GM21723 (cell line): ENCODE measurements around the gene SIPA1L3.
"Not testable (repeated sequence)": the region's sequence is repeated elsewhere in the genome, so short reads cannot be mapped to it uniquely, and the experiment has no call there.

Source experiments
- ATAC-seq: cut with Tn5 transposase; IDR thresholded peaks from one replicate; pipeline ENCODE4 v1.9.1; 2021; ENCODE audit warnings: mild to moderate bottlenecking, moderate library complexity; ENCODE audit not compliant: unreplicated experiment

The SIPA1L3 gene

GRCh38 chr19:38061294-38061693 lies 154.3 kb downstream of the SIPA1L3 start:
- no peak for ATAC-seq

- ATAC-seq: no peak
Measured at GRCh38 chr19:38062959-38063761, 156.2 kb downstream of the SIPA1L3 start.

- no peak for ATAC-seq
Measured at GRCh38 chr19:38063928-38064327, 156.9 kb downstream of the SIPA1L3 start.

- no peak for ATAC-seq
Measured at GRCh38 chr19:38064661-38065425, 157.8 kb downstream of the SIPA1L3 start.

DNA sequence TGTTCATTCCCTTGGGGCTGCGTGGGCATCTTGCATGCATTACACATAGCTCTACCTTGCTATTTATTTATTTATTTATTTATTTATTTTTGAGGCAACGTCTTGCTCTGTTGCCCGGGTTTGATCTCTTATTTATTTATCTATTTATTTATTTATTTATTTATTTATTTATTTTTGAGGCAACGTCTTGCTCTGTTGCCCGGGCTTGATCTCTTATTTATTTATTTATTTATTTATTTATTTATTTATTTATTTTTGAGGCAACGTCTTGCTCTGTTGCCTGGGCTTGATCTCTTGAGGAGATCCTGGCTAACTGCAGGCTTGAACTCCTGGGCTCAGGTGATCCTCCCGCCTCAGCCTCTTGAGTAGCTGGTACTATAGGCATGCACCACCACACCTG lies 158.8 kb downstream of the SIPA1L3 start:
- ATAC-seq: not testable (repeated sequence)

- no peak for ATAC-seq
Measured at GRCh38 chr19:38068826-38069225, 161.8 kb downstream of the SIPA1L3 start.

DNA sequence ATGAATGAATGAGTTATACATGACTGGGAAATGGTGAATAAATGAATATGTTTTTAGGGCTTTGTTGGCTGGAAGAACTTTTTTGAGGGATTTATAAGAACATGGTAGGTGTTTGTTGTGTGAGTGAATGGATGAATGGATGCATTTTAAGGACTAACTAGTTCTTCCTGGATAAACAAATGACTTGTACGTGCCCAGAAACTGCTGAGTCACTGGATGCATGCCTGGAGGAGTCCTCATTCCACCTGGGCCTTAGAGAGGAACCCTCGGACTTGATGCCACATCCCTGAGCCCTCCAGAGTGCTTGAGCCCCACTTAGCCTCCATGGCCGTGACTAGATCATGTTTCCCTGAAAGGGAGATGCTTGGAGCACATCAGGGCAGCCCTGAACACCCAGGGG lies 163.6 kb downstream of the SIPA1L3 start:
- no peak for ATAC-seq

DNA sequence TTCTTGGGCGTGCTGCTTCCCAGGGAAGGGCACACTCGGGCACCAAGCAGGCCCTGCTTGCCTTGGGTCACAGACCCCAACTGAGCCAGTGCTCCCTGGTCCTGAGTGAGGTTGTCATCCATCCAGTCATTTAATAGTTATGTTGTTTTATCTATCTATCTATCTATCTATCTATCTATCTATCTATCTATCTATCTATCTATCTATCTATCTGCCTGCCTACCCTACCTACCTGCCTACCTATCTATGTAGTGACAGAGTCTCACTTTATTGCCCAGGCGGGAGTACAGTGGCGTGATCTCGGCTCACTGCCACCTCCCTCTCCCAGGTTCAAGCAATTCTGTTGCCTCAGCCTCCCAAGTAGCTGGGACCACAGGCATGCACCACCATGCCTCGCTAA lies 164.0 kb downstream of the SIPA1L3 start:
- not testable (repeated sequence) for ATAC-seq

GRCh38 chr19:38071647-38072046 lies 164.6 kb downstream of the SIPA1L3 start:
- no peak for ATAC-seq

DNA sequence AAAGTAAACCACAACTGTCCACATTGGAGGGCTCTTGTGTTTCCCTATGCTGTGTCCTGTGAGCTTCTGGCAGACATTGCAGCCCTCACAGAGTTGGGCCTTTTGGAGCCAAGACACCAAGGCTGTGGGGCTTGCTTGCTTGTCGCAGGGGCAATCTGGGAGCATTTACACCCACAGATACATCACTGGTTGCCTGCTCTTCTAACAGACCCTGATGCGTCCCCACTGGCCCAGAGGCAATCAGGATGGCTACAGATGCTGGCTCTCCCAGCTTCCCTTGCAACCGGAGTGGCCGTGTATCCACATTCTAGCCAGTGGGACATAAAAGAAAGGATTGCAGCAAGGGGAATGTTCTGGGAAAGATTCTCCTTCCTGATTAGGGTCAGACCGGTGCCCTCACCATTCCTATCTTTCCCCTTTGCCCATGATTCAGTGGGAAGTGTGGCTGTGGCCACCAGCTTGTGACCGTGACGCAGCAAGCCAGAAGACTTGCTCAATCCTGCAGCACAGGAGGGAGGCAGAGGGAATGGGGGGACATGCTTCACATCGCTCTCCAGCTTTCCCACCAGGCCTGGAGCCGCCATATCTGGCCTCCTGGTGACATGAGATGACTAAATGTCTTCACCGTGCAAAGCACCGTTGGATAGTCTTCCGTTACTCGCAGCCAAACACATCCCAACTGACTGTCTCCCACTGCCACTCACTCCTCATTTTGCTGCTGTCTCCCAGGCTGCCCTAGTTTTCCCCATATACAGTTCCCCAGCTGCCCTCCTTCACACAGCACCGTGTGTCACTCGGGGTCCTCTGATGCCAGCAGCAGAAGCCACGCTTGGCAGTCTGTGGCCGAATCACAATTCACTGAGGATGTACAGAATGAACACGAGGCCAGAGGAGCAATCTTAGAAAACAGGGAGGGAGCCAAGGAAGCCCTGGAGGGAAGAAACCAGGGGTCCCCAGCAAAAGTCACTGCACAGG lies 166.1 kb downstream of the SIPA1L3 start:
- ATAC-seq: no peak

DNA sequence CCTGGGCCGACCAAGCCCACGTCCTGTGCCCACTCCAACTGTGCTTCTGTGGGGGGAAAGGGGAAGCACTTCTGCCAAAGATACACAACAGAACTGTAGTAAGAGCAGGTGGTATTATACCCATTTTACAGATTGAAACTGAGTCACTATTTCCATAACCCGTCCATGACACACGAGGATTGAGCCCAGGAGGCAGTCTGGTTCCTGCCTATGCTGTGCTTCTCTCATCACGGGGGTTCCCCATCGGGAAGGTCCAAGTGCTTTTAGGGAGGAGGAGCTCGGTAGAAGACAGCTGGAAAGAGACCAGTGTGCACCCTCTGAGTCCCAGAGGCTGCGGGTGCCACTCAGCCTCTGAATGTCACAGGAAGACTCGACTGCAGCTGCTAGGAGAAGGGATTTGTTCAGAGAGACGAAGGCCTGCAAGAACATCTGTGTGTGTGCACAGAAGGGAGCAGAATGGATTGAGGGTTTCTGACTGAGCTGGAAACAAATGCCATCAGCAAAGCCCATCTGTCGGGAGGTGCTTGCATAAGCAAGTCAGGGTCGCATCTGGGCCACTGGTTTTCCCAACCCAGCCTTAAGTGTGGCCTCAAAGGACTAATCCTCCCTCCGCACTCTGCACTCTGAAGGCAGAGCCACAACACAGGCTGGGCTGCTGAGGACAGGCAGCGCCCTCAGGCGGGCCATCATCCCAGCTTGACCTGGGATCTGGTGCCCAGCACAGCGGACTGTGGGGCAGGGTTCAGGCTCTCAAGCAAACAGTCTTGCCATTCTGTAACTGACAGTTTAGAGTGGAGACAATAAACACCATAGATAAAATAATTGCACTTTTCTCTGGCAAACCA lies 167.1 kb downstream of the SIPA1L3 start:
- no peak for ATAC-seq

DNA sequence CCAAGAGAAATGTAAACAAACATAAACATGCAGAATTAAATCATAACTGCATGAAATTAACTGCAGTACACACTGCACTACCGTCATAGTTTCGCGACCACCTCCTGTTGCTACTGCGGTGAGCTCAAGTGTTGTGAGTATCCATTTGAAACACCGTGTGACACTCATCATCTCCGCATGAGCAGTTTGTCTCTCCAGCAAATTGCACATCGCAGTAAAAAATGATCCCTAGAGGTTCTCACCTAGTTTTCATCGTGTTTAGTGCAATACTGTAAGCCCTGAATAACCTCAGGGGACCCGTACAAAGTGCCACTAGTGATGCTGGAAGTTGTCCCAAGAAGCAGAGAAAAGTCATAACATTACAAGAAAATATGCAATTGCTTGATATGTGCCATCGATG lies 169.3 kb downstream of the SIPA1L3 start:
- ATAC-seq: no peak

- no peak for ATAC-seq
Measured at GRCh38 chr19:38078302-38078930, 171.4 kb downstream of the SIPA1L3 start.

DNA sequence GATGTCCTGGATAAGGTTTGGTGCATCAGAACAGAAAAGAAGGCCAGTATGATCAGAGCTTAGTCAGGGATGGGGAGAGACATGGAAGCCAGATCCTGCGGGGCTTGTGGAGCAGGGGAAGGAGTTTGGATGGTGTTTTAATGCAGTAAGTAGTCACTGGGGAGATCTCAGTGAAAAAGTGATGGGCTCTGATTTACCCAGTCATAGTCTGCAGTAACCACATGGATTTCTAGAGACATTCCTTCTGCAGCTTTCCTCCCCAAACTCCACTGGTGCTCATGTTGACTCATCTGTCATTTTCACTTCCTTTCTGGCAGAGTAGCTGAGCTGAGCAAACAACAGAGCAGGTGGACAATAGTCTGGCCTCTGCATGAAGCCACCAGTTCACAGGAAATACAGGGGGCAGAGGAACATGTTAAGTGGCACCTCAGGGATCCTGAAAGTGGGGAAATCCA lies 172.9 kb downstream of the SIPA1L3 start:
- no peak for ATAC-seq

DNA sequence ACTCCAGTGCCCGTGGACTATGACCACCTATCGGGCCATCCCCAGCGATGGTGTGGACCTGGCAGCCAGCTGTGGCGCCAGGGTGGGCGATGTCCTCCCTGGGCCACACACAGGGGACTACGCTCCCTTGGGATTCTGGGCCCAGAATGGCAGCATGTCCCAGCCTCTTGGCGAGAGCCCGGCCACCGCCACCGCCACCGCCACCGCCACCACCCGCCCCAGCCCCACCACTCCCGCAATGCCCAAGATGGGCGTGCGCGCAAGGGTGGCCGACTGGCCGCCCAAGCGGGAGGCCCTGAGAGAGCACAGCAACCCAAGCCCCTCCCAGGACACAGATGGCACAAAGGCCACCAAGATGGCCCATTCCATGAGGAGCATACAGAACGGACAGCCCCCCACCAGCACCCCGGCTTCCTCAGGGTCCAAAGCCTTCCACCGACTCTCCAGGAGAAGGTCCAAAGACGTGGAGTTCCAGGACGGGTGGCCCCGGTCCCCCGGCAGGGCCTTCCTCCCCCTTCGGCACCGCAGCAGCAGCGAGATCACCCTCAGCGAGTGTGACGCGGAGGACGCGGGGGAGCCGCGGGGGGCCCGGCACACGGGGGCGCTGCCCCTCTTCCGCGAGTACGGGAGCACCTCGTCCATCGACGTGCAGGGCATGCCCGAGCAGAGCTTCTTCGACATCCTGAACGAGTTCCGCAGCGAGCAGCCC lies 174.7 kb downstream of the SIPA1L3 start:
- ATAC-seq: no peak

DNA sequence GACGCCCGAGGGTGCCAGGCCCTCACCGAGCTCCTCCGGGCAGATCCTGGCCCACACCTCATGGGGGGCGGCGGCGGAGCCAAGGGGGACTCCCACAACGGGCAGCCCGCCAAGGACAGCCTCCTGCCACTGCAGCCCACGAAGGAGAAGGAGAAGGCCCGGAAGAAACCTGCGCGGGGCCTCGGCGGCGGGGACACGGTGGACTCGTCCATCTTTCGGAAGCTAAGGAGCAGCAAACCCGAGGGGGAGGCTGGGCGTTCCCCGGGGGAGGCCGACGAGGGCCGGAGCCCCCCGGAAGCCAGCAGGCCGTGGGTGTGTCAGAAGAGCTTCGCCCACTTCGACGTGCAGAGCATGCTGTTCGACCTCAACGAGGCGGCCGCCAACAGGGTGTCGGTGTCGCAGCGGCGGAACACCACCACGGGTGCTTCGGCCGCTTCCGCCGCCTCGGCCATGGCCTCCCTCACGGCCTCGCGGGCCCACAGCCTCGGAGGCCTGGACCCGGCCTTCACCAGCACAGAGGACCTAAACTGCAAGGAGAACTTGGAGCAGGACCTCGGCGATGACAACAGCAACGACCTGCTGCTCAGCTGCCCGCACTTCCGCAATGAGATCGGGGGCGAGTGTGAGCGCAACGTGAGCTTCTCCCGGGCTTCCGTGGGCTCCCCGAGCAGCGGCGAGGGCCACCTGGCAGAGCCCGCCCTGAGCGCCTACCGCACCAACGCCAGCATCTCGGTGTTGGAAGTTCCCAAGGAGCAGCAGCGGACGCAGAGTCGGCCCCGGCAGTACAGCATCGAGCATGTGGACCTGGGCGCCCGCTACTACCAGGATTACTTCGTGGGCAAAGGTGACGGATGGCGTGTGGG lies 175.5 kb downstream of the SIPA1L3 start:
- no peak for ATAC-seq

DNA sequence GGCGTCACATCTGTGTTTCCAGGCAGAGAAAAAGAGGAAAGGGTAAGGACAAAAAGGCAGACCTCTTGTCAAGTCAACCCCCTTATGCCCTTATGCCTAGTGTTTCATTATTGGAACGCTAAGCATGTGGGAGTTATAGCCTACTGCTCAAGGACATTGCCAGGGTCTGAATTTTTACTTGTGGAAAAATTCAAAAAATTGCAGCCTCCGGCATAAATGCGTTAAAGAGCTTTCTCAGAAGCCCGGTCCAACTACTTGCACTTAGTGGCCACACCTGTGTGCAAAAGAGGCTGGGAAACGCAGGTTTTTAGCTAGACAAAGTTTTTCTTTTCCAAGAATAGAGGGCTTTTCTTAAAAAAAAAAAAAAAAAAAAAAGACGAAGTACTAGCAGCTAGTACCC lies 177.2 kb downstream of the SIPA1L3 start:
- no peak for ATAC-seq

DNA sequence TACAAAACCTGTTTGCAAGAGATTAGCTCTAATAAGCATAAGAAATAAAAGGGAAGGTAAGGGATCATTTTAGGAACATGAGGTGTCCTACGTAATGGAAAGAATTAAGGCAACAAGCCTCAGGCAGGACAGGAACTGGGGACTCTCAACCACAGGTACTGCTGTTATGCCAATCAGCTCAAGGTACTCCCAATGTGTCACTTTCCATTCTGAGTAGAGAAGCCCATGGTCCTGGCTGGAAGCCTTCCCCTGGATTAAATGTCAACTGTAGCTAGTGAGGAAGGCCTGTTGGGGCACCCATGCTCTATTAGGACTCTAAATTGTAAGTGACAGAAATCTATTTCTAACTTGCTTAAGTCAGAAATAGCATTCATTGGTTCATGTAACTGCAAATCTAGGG lies 182.4 kb downstream of the SIPA1L3 start:
- ATAC-seq: no peak
